Caki2 (cell line): ENCODE data around the gene RNF207. TPM values are rescaled to one million over a fixed set of nuclear protein-coding genes. Genes with fewer than 3 reads are reported as not detected.

Experiments used
- DNase-seq: peaks from one replicate; pipeline ENCODE4 v3.0.0-alpha.2; 2015; ENCODE audit warnings: low read depth
- in situ Hi-C: cut with HindIII; loops from 2 replicates; pipeline ENCODE4 v1.10.0; 2016; ENCODE audit warnings: low sequenced_read_pairs, low pct_unique_long_range_greater_than_20kb, mixed read lengths
- total RNA-seq: library from RNA; depleted of rRNA; stranded (reverse); fragments of >200 nt; shearing (Covaris generic); gene quantifications from 2 replicates; pipeline ENCODE4 v1.2.3, GENCODE V29; 2014; ENCODE audit warnings: low replicate concordance

Gene RNF207
- total RNA-seq, 1 experiment from 2014 or later: 29.2 TPM

DNA sequence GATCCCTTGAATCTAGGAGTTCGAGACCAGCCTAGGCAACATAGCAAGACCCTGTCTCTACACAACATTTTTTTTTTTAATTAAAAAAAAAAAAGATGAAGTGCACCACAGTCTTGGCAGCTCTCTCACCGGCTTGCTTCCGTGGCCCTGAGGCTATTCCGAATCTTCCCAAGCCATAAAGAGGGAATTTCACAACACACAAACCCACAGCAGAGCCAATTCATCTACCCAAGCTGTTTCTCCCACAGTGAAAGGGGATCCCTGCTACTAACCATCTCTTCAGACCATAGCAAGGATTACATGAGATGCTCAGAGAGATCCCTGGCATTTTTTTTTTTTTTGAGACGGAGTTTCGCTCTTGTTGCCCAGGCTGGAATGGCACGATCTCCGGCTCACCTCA, 17.5 kb upstream of the RNF207 start:
- in situ Hi-C loops: no loop called here
- no peak for DNase-seq

DNA sequence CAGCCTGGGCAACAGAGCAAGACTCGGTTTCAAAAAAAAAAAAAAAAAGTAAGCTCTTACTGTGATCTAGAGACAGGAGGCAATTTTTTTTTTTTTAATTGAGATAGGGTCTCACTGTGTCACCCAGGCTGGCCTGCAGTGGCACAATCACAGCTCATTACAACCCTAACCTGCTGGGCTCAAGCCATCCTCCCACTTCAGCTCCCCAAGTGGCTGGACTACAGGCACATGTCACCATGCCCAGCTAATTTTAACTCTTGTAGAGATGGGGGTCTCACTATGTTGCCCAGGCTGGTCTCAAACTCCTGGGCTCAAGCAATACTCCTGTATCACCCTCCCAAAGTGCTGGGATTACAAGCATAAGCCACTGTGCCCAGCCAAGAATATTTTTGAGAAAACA, 14.0 kb upstream of the RNF207 start:
- in situ Hi-C loops: no loop called here
- DNase-seq: no peak

DNA sequence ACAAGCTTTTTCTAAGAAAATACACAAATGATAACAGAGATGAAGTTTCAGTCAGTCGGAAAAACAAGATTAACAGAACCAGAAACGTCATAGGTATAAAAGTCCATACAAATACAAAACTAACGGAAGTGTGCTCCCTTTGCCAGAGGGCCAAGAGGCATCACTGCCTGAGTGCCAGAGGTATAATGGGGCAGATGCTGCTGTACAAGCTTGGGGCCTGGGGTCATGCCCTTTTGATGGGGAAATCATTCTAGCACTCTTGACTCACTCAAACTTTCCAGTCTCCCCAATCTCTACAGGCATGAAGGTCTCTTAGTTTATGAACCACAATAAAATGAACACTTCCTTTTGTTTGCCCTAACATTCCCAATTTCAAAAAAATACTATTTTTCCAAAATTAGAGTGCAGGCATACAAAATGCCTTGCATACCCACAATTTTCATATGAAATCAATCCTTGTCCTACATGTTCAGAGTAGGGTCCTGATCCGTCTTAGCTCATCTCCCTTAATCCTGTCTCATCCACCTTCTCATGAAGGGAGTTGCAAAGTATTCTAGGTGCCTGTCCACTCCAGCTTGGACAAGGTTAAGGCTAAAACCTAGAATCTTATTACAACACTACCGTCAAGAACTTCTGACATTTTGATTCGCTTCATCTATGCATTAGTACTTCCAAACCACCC, 8.0 kb upstream of the RNF207 start:
- DNase-seq: no peak
- in situ Hi-C loops: no loop called here

DNA sequence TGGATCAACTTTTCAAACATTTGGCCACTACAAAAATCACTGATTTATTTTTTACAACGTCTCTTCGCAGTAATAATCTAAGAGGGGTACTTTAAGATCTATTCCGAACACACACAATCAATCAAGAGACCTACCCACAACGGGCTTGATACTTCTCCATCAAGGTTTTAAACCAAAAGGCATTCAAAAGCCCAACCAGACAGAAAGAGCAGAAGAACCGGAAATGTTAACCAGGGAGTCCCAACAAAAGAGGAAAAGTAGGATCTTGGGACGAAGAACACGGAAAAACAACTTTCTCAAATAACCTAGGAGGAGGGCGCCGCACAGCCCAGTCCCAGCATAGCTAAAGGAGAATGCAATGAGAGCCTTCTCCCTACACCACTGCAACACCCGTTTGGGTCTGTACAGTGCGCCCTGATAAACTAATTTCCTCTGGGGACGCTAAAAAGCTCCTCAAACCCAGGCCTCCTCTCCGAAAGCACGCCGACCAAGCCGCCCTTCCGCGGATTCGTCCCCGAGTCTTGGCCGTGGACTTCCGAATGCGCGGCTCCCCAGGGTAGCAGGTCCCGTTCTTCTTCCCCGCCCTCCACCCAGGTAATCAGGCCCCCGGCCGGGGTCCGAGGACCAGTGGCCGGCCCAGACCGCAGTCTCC, 7.1 kb upstream of the RNF207 start:
- DNase-seq: no peak
- in situ Hi-C loops: no loop called here

DNA sequence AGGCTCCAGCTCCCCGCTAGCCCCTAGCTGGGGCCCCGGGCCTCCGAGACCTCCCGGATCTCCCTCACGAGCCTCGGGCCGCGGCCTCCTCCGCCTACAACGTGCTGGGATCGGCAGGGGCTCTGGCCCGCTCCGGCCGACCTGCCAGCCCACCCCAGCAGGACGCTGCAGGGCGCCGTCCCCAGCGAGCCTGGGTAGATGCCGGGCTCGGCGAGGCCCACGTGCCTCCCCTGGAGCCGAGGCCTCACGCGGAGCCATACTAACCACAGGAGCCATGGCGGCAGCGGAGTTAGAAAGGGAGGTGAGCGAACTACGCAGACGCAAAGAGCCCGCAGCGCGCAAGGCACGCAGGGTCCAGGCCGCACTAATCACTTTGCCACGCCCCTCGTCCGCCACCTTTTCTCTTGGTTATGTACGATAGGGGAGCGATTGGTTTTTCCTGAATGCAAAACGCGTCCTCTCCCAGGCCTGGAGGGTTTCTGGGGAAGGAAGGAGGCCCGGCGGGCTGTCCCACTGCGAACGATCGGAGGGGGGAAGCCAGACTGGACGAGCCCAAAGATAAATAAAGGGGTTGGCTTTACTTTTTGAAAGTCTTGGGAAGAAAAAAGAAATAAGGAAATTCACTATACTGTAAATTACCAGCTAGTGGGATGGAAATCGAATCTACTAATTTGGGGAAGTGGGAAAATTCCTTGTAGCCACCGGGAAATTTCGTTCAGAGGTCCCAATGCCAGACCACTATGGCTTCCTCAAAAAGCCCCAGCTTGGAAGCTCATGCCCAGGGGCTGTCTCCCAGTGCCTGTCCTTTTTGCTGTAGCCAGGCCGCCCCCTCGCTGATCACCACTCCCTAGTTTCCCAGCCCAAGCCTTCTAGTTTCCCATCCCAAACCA, 6.4 kb upstream of the RNF207 start, which contains the start of gene RPL22:
Gene RPL22, minus strand, starts transcription at position 298 of the 890 bp plus-strand sequence. Its CDS starts 22 bp downstream, at position 276.
- in situ Hi-C loops: no loop called here

DNA sequence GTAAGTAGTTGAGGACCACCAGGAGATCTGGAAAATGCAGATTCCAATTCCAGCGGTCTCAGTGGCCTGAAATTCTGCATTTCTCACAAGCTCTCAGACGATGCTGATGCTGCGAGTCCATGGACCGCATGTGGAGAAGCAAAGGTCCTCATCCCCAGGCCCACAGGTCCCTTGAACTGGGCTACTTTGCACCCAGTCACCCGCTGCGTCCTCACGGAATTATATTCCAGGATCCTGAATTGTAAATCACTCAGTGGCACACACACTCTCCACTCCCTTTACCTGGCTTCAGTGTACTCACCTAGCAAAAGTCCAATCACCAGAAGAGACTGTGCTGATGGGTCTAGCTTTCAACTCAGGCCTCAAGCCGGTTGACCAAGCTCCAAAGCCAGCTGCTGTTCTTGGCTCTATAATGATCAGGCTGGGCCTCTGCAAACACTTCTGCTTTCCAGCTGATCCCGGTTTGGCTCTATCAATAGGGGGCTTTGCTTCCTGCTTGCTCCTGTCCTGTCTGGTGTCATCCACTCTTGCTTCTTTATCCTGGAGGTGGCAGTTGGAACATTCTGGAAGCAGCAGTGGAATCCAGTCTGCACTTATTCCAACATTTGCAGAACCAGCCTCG, 5.6 kb upstream of the RNF207 start:
- in situ Hi-C loops: no loop called here
- DNase-seq: no peak

More for the DNA sequence above, 6.4 kb upstream of the RNF207 start, which contains the start of gene RPL22:
- DNase-seq: peak; percentile 98

DNA sequence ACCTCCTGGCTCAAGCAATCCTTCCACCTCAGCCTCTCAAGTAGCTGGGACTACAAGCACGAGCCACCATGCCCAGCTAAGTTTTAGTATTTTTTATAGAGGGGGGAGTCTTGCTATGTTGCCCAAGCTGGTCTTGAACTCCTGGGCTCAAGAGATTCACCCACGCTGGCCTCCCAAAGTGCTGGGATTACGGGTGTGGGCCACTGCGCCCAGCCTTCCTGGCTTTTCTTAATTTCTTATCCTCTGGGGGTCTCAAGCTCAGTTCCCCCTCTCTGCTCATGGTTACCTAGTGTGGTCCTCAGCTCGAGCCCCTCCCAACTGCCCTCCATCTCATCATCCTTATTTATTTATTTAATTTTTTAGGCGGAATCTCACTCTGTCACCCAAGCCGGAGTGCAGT, 3.7 kb upstream of the RNF207 start:
- no peak for DNase-seq
- in situ Hi-C loops: no loop called here

DNA sequence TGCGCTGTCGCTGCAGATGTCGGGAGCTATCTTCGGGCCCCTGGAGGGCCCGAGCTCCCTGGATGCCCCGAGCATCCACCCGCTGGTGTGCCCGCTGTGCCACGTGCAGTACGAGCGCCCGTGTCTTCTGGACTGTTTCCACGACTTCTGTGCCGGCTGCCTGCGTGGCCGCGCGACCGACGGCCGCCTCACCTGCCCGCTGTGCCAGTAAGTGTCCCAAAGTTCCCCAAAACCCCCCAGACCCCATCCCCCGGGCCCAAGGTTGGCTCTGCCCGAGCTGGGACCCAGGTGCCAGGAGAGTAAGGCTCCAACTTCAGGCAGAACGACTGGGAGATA, 569 bp downstream of the RNF207 start:
- in situ Hi-C loops: no loop called here
- no peak for DNase-seq

DNA sequence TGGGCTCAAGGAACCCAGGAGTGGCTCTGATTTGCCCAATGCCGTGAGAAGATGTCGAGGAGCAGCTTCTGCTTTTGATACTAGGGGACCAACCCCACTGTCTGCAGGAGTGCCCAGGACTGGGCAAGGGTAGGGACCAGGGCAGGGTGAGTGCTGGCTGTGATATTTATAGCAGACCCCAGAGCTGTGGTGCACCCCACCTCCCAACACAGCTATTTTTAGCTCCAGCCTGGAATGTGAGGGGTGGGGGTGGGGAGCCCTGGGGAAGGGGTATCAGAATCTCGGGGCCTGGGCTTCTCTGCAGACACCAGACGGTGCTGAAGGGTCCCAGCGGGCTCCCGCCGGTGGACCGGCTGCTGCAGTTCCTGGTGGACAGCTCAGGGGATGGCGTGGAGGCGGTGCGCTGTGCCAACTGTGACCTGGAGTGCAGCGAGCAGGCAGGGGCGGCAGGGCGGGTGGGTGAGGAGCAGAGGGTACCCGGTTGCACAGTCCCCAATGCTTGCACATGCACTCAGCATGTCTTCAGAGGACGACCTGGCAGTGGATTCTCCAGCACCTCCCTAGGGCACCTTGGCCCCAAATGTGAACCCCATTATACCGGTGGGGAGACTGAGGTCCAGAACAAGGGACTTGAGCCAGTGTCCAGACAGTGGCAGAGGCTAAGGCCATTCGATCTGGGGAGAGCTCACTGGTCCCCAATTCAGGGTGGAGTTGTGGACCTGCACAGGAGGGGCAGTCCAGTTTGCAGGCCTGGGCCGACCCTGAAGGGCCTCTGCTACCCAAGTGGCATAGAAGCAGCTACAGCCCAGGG, 1.4 kb downstream of the RNF207 start:
- in situ Hi-C loops: no loop called here
- DNase-seq: no peak

DNA sequence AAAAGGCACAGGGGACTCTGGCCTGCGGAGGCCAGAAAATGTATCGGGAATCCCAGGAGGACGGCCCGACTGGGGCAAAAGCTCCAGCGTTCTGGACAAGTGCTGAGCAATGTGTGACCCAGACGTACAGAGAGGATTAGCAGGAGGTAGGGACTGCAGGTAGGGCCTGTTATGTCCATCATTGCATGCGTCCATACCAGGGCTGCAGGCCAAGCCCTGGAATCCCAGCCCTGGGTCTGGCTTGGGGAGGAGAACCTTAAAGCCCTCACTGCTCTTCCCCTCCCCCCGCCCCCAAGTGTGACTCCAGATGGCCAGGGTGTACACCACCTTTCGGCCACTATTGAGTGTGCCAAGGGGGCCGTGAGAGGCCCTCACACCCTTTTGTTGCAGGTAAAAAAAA, 2.0 kb downstream of the RNF207 start:
- in situ Hi-C loops: no loop called here
- no peak for DNase-seq

DNA sequence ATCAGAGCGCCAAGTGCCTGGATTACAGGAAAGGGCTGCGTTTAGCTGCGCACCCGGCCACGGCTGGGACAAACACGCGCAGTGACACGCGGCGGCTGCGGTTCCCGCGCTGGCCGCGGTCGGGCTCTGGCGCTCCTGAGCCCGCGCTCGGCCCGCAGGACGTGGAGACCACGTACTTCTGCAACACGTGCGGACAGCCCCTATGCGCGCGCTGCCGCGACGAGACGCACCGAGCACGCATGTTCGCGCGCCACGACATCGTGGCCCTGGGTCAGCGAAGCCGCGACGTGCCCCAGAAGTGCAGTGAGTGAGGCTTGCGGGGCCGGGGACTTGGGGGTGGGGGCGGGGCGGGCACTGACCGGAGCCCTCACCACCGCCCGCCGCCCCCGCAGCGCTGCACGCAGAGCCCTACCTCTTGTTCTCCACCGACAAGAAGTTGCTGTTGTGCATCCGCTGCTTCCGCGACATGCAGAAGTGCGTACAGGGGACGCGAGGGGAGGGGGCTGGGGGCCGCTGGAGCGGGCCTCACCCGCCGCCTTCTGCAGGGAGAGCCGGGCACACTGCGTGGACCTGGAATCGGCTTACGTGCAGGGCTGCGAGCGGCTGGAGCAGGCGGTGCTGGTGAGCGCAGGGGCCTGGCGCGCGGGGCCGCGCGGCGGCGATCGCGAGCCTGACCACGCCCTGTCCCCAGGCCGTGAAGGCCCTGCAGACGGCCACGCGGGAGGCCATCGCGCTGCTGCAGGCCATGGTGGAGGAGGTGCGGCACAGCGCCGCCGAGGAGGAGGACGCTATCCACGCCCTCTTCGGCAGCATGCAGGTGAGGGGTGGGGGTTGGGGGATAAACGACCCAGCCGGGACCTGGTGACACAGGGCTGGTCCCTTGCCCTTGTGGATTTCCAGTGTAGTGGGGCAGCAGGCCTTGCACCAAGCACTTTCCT, 3.1 kb downstream of the RNF207 start:
- no peak for DNase-seq
- in situ Hi-C loops: no loop called here

DNA sequence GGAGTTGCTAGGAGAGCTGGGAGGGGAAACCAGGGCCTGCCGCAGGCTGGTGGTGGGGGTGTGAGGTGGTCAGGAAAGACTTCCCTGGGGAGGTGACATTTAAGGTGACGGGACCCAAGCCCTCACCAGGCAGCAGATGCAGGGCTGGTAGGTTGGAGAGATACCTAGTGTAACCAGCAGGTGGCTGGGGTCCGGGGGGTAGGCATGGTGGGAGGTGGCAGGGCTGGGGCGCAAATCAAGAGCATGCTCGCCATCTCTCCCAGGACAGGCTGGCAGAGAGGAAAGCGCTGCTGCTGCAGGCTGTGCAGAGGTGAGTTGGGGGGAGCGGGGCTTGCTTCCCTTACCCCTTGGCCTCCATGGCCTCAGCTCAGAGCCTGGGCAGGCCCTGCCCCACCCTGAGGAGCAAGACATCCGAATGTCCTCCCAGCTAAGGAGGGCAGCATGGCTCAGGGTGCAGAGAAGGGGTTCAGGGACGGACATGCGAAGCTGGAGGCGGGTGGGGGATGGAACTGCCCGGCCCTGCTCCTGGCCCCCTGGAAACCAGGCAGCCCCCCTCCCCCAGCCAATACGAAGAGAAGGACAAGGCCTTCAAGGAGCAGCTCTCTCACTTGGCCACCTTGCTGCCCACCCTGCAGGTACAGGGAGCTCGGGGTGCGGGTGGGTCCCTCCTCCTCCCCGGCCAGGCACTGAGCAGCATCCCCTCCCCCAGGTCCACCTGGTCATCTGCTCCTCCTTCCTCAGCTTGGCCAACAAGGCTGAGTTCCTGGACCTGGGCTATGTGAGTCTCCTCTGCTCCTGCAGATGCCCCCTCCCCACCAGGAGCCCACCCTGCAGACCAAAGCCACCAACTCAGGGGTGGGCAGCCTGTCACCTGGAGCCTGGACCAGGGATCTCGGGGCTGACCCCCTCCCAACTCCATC, 4.0 kb downstream of the RNF207 start:
- DNase-seq: no peak
- in situ Hi-C loops: no loop called here

DNA sequence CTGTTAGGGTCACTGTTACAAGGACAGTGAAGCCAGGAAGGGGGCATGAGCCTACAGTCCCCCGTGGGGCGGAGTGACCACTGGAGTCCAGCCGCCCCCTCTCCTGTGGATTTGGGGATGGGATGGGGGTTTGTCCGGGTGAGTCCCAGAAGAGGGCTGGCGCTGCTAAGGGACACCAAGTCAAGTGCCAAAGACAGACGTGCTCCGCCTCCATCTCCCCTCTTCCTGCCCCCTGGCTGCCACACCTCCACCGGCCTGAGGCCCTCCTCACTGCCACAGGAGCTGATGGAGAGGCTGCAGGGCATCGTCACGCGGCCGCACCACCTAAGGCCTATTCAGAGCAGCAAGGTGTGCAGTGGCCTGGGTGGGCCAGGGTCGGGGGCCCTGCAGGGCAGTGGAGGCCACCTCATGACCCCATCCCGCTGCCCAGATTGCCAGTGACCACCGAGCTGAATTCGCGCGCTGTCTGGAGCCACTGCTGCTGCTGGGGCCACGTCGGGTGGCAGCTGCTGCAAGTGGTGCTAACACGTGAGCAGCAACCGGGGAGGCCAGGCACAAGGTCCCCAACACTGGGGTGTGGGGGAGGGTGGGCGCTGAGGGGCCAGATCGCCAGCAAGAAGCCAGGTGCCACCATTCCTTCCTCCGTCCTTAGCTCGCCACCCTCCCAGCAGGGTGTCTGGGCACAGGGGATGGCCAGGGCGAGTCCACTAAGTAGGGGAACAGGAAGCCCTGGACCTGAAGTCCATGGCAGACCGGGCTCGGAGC, 4.9 kb downstream of the RNF207 start:
- in situ Hi-C loops: no loop called here

DNA sequence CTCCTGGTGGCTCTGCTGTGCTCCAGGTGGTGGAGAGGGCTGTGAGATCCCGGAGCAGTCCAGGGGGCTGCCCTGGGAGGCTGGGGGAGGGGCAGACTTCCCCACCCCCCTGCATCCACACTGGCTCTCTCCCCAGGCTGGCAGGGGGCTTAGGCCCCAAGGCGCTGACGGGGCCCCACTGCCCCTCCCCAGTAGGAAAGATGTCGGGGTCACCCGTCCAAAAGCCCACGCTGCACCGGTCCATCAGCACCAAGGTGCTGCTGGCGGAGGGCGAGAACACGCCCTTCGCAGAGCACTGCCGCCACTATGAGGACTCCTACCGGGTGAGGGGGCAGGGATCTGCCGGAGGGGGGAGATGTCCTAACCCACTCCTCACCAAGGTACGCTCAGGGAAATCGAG, 5.8 kb downstream of the RNF207 start:
- DNase-seq: no peak
- in situ Hi-C loops: no loop called here

More for the DNA sequence above, 4.9 kb downstream of the RNF207 start:
- no peak for DNase-seq

DNA sequence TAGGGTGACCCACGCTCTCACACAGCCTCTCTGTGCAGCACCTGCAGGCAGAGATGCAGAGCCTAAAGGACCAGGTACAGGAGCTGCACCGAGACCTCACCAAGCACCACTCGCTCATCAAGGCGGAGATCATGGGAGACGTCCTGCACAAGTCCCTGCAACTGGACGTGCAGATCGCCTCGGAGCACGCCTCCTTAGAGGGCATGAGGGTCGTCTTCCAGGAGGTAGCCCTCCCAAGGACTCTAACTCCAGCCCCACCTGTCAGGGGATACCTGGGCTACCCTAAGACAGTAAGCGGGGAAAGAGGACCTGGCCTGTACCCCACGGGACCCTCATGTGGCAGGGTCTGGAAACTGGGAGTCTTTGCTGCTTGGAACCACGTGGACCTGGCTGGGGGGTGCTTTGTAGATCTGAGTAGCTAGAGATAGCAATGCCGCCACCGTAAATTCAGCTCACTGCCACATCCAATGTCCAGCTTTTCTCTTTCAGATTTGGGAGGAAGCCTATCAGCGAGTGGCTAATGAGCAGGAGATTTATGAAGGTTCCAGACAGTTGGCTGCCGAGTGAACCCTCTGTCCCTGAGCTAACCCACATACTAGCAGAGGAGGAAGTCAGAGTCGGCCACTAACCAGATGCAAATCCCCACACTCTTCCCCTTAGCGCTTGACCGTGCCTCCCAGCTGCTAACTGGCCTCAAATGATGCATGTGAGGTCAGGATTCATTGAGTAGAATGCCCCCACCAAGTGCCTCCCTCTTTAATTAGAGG, 6.5 kb downstream of the RNF207 start:
- in situ Hi-C loops: no loop called here
- DNase-seq: no peak
